ENCODE results near the gene CLGN. TPM values are rescaled to one million over a fixed set of nuclear protein-coding genes. Genes with fewer than 3 reads are reported as not detected.

CLGN gene
- total RNA-seq, 1 donor from 2014 or later, result under 0.01 TPM

Other genes starting within 250 kb of the CLGN start
- gene SCOC, start 54.0 kb downstream of the CLGN start, total RNA-seq, result 31.2 and 36.5 TPM in 2 replicates
- gene MGAT4D, start 70.6 kb upstream of the CLGN start, total RNA-seq, result not detected in 2 replicates
- gene ELMOD2, start 96.5 kb upstream of the CLGN start, total RNA-seq, result 10.7 and 11.7 TPM in 2 replicates
- not detected in 2 replicates for gene UCP1, start 141.3 kb upstream of the CLGN start, total RNA-seq